Bronchial epithelial cell (primary cell): ENCODE data around the gene WFDC13. TPM values are rescaled to one million over a fixed set of nuclear protein-coding genes. Genes with fewer than 3 reads are reported as not detected.

Source experiments
- DNase-seq: peaks from one replicate; pipeline ENCODE4 v3.0.0-alpha.2; 2010; ENCODE audit warnings: low read depth
- FAIRE-seq: peaks from 2 replicates; lab custom pipeline; 2011; peaks lifted over from hg19 to GRCh38; lab: Jason Lieb, UNC
- H3K27me3 ChIP-seq: 2 replicates; pipeline ENCODE4 v1.5.1; 2011; ENCODE audit warnings: low read length; ENCODE audit not compliant: control insufficient read depth, insufficient read depth
- H3K36me3 ChIP-seq: 2 replicates; pipeline ENCODE4 v1.5.1; 2011; ENCODE audit warnings: low read length; ENCODE audit not compliant: control insufficient read depth, insufficient read depth
- H3K4me3 ChIP-seq: 2 replicates; pipeline ENCODE4 v1.5.1; 2011; ENCODE audit warnings: mild to moderate bottlenecking, low read depth, low read length, control low read depth
- total RNA-seq: library from RNA; depleted of rRNA; stranded (reverse); fragments of >200 nt; gene quantifications from 2 replicates; pipeline ENCODE4 v1.2.1, GENCODE V29; 2014
- TF ChIP-seq, protein P1 (sequence below): IDR thresholded peaks from 2 replicates; pipeline ENCODE4 v1.5.1; 2011; ENCODE audit warnings: mild to moderate bottlenecking, moderate library complexity, low read length, control low read depth, inconsistent platforms; ENCODE audit not compliant: insufficient read depth, severe bottlenecking

The WFDC13 gene
- total RNA-seq, 1 donor from 2014 or later, result not detected

GRCh38 chr20:45751721-45752120 is 49.9 kb downstream of the WFDC13 start:
- Histone ChIP-seq H3K4me3 (no peak overlapping the region), H3K27me3 (no peaks in the 10 kb centered on the region), H3K36me3 (no peaks in the 10 kb centered on the region)
- TF ChIP-seq, protein P1, sequence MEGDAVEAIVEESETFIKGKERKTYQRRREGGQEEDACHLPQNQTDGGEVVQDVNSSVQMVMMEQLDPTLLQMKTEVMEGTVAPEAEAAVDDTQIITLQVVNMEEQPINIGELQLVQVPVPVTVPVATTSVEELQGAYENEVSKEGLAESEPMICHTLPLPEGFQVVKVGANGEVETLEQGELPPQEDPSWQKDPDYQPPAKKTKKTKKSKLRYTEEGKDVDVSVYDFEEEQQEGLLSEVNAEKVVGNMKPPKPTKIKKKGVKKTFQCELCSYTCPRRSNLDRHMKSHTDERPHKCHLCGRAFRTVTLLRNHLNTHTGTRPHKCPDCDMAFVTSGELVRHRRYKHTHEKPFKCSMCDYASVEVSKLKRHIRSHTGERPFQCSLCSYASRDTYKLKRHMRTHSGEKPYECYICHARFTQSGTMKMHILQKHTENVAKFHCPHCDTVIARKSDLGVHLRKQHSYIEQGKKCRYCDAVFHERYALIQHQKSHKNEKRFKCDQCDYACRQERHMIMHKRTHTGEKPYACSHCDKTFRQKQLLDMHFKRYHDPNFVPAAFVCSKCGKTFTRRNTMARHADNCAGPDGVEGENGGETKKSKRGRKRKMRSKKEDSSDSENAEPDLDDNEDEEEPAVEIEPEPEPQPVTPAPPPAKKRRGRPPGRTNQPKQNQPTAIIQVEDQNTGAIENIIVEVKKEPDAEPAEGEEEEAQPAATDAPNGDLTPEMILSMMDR, result no peak
- FAIRE-seq (no peak), DNase-seq (no peak)

GRCh38 chr20:45752746-45753145 is 50.9 kb downstream of the WFDC13 start:
- DNase-seq, result no peak

DNA sequence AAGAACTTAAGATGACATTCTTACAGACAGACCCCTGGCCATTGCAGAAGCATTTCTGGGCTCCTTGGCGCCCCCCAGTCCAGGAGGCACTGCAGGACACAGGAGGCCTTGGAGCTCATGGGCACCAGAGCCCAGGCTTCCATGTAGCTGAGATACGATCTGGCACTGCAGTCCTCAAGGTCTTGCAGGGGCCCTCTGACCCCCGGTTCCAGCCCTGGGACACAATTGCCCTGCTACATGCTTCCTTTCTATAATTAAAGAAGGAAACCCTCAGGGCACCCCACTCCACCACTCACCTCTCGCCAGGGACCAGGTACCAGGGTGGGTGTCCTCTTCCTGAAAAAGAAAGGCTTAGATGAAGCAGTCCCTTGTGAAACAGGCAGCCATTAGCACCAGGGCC is 56.3 kb downstream of the WFDC13 start:
- DNase-seq (no peak), FAIRE-seq (no peak)
- Histone ChIP-seq H3K36me3 (no peaks in the 10 kb centered on the region), H3K27me3 (no peaks in the 10 kb centered on the region), H3K4me3 (no peak overlapping the region)
- TF ChIP-seq, protein P1, result no peak

More at GRCh38 chr20:45752746-45753145, 50.9 kb downstream of the WFDC13 start:
- FAIRE-seq, result no peak
- Histone ChIP-seq H3K36me3 (no peaks in the 10 kb centered on the region), H3K4me3 (no peak overlapping the region), H3K27me3 (no peaks in the 10 kb centered on the region)
- TF ChIP-seq, protein P1, result no peak

Other genes with a start within 250 kb of the WFDC13 start
- gene WFDC2, start 232.3 kb upstream of the WFDC13 start, total RNA-seq, result not detected in 2 replicates
- not detected in 2 replicates for gene SPINT3, start 186.4 kb upstream of the WFDC13 start, total RNA-seq
- gene WFDC6, start 162.6 kb upstream of the WFDC13 start, total RNA-seq, result not detected in 2 replicates
- not detected in 2 replicates for gene EPPIN, start 154.6 kb upstream of the WFDC13 start, total RNA-seq
- gene WFDC8, start 122.8 kb upstream of the WFDC13 start, total RNA-seq, result not detected in 2 replicates
- gene WFDC10A, start 72.3 kb upstream of the WFDC13 start, total RNA-seq, result not detected in 2 replicates
- not detected in 2 replicates for gene WFDC9, start 70.8 kb upstream of the WFDC13 start, total RNA-seq
- gene WFDC11, start 31.8 kb upstream of the WFDC13 start, total RNA-seq, result not detected in 2 replicates
- gene WFDC10B, start 3.0 kb downstream of the WFDC13 start, total RNA-seq, result not detected in 2 replicates
- not detected in 2 replicates for gene SPINT4, start 20.3 kb downstream of the WFDC13 start, total RNA-seq
- not detected in 2 replicates for gene WFDC3, start 89.8 kb downstream of the WFDC13 start, total RNA-seq
- 13.4 and 14.1 TPM in 2 replicates for gene DNTTIP1, start 89.9 kb downstream of the WFDC13 start, total RNA-seq
- gene UBE2C, start 110.6 kb downstream of the WFDC13 start, total RNA-seq, result 0.26 and 1.8 TPM in 2 replicates
- 0.38 TPM in 1 of 2 replicates, not detected in the other for gene TNNC2, start 125.3 kb downstream of the WFDC13 start, total RNA-seq
- gene SNX21, start 131.8 kb downstream of the WFDC13 start, total RNA-seq, result 6.8 and 15.5 TPM in 2 replicates
- gene ACOT8, start 155.4 kb downstream of the WFDC13 start, total RNA-seq, result 31.1 and 37.9 TPM in 2 replicates
- 2.9 and 3.7 TPM in 2 replicates for gene ZSWIM3, start 155.6 kb downstream of the WFDC13 start, total RNA-seq
- gene ZSWIM1, start 179.2 kb downstream of the WFDC13 start, total RNA-seq, result 1.3 and 2.8 TPM in 2 replicates
- gene SPATA25, start 185.6 kb downstream of the WFDC13 start, total RNA-seq, result 0.53 and 0.90 TPM in 2 replicates
- 1.8 and 2.6 TPM in 2 replicates for gene NEURL2, start 189.2 kb downstream of the WFDC13 start, total RNA-seq
- 16.8 and 21.0 TPM in 2 replicates for gene CTSA, start 189.3 kb downstream of the WFDC13 start, total RNA-seq
- gene PLTP, start 210.1 kb downstream of the WFDC13 start, total RNA-seq, result 26.9 and 37.4 TPM in 2 replicates
- 4.6 and 6.3 TPM in 2 replicates for gene PCIF1, start 232.6 kb downstream of the WFDC13 start, total RNA-seq